Left hindlimb (tissue), 1 donor: Measurements from ENCODE around the gene ABCA1.
A peak's percentile ranks its signal among the peaks of the same experiment; 100 is the strongest.
"Not testable (repeated sequence)": the region's sequence is repeated elsewhere in the genome, so short reads cannot be mapped to it uniquely, and the experiment has no call there.

ENCODE experiments used
- DNase-seq: peaks from one replicate; pipeline ENCODE4 v3.0.0-alpha.2; 2018

Gene ABCA1

GRCh38 chr9:104868687-104869404 lies 59.1 kb downstream of the ABCA1 start:
- peak; percentile 83 for DNase-seq

GRCh38 chr9:104868303-104868686 lies 59.7 kb downstream of the ABCA1 start:
- no peak for DNase-seq

GRCh38 chr9:104866191-104866590 lies 61.8 kb downstream of the ABCA1 start:
- no peak for DNase-seq

- DNase-seq = no peak
These were observed 63.3 kb downstream of the ABCA1 start for GRCh38 chr9:104864675-104865104.

GRCh38 chr9:104863180-104863883 lies 64.6 kb downstream of the ABCA1 start:
- DNase-seq = peak; percentile 49

GRCh38 chr9:104861397-104861796 lies 66.6 kb downstream of the ABCA1 start:
- DNase-seq = no peak

GRCh38 chr9:104860263-104860662 lies 67.7 kb downstream of the ABCA1 start:
- DNase-seq = no peak

GRCh38 chr9:104858846-104859245 lies 69.1 kb downstream of the ABCA1 start:
- DNase-seq = no peak

GRCh38 chr9:104858271-104858670 lies 69.7 kb downstream of the ABCA1 start:
- DNase-seq = no peak

GRCh38 chr9:104856413-104856941 lies 71.5 kb downstream of the ABCA1 start:
- no peak for DNase-seq

- no peak for DNase-seq
These were observed 72.1 kb downstream of the ABCA1 start for GRCh38 chr9:104855807-104856206.

GRCh38 chr9:104855258-104855657 lies 72.7 kb downstream of the ABCA1 start:
- not testable (repeated sequence) for DNase-seq

- DNase-seq = no peak
These were observed 73.3 kb downstream of the ABCA1 start for GRCh38 chr9:104854613-104855012.

- DNase-seq = no peak
These were observed 74.3 kb downstream of the ABCA1 start for GRCh38 chr9:104853683-104854082.

GRCh38 chr9:104853159-104853558 lies 74.8 kb downstream of the ABCA1 start:
- DNase-seq = no peak

GRCh38 chr9:104851546-104851920 lies 76.4 kb downstream of the ABCA1 start:
- DNase-seq = no peak

GRCh38 chr9:104850786-104851545 lies 77.0 kb downstream of the ABCA1 start:
- DNase-seq = no peak

- no peak for DNase-seq
These were observed 78.9 kb downstream of the ABCA1 start for GRCh38 chr9:104849023-104849422.

- DNase-seq = no peak
These were observed 83.2 kb downstream of the ABCA1 start for GRCh38 chr9:104844710-104845109.

GRCh38 chr9:104843644-104844240 lies 84.2 kb downstream of the ABCA1 start:
- DNase-seq = no peak

GRCh38 chr9:104842698-104843097 lies 85.3 kb downstream of the ABCA1 start:
- DNase-seq = no peak

- DNase-seq = no peak
These were observed 86.3 kb downstream of the ABCA1 start for GRCh38 chr9:104841601-104842141.

- no peak for DNase-seq
These were observed 89.0 kb downstream of the ABCA1 start for GRCh38 chr9:104838958-104839357.
